ENCODE results near the gene APOA1.
A peak's percentile ranks its signal among the peaks of the same experiment; 100 is the strongest.

Gene APOA1

GRCh38 chr11:116832350-116833290 is 4.8 kb downstream of the APOA1 start:
- no peak overlapping the region for H3K4me3 ChIP-seq (ENCODE audit: low read depth, low read length)
- TF ChIP-seq POLR2A (IDR thresholded peaks at IDR 0.05; ENCODE audit: extremely low read depth, insufficient read length) (no peak), MAX (IDR thresholded peaks at IDR 0.05; ENCODE audit: low read depth, low read length) (no peak), MYC (IDR thresholded peaks at IDR 0.05; ENCODE audit: low read depth, low read length) (no peak), CTCF (IDR thresholded peaks at IDR 0.05; ENCODE audit: low read depth, low read length) (no peak)
- DNase-seq (ENCODE audit: low read depth), result peak; percentile 40

GRCh38 chr11:116831790-116832349 is 5.6 kb downstream of the APOA1 start:
- no peak for DNase-seq (ENCODE audit: low read depth)
- H3K4me3 ChIP-seq (ENCODE audit: low read depth, low read length), result no peak overlapping the region
- TF ChIP-seq MAX (IDR thresholded peaks at IDR 0.05; ENCODE audit: low read depth, low read length) (no peak), CTCF (IDR thresholded peaks at IDR 0.05; ENCODE audit: low read depth, low read length) (no peak), MYC (IDR thresholded peaks at IDR 0.05; ENCODE audit: low read depth, low read length) (no peak), POLR2A (IDR thresholded peaks at IDR 0.05; ENCODE audit: extremely low read depth, insufficient read length) (no peak)

GRCh38 chr11:116830184-116830912 is 7.1 kb downstream of the APOA1 start:
- DNase-seq (ENCODE audit: low read depth), result no peak
- TF ChIP-seq CTCF (IDR thresholded peaks at IDR 0.05; ENCODE audit: low read depth, low read length) (no peak), MAX (IDR thresholded peaks at IDR 0.05; ENCODE audit: low read depth, low read length) (no peak), MYC (IDR thresholded peaks at IDR 0.05; ENCODE audit: low read depth, low read length) (no peak), POLR2A (IDR thresholded peaks at IDR 0.05; ENCODE audit: extremely low read depth, insufficient read length) (no peak)

GRCh38 chr11:116829525-116830183 is 7.8 kb downstream of the APOA1 start, which contains the start of gene APOC3:
TSS of gene APOC3 (plus strand) at chr11:116829907. CDS start at chr11:116830583, 676 bp downstream.
- H3K4me3 ChIP-seq (ENCODE audit: low read depth, low read length), result no peak within 1 kb of the TSS
- TF ChIP-seq CTCF (IDR thresholded peaks at IDR 0.05; ENCODE audit: low read depth, low read length), result no peak
- TF ChIP-seq MAX (IDR thresholded peaks at IDR 0.05; ENCODE audit: low read depth, low read length), result no peak
- no peak for TF ChIP-seq MYC (IDR thresholded peaks at IDR 0.05; ENCODE audit: low read depth, low read length)
- no peak for TF ChIP-seq POLR2A (IDR thresholded peaks at IDR 0.05; ENCODE audit: extremely low read depth, insufficient read length)
- no peak for DNase-seq (ENCODE audit: low read depth)

More at GRCh38 chr11:116830184-116830912, 7.1 kb downstream of the APOA1 start:
- no peak overlapping the region for H3K4me3 ChIP-seq (ENCODE audit: low read depth, low read length)
